KMS-11 (cell line): ENCODE measurements around the gene ADIPOR2.

Experiments used
- H2AFZ ChIP-seq: fragments of 200-600 bp; sonication (generic); 2 replicates; pipeline ENCODE4 v1.6.1; 2016; ENCODE audit warnings: antibody characterized with exemption, mixed run types, low read depth
- H3K27ac ChIP-seq: fragments of 200-600 bp; sonication (generic); 2 replicates; pipeline ENCODE4 v1.6.1; 2016; ENCODE audit warnings: mild to moderate bottlenecking, mixed run types
- H3K27me3 ChIP-seq: fragments of 200-600 bp; sonication (generic); 2 replicates; pipeline ENCODE4 v1.6.1; 2017; ENCODE audit warnings: mild to moderate bottlenecking, low read depth, mixed run types, moderate library complexity; ENCODE audit not compliant: insufficient read depth
- H3K36me3 ChIP-seq: fragments of 200-600 bp; sonication (generic); 2 replicates; pipeline ENCODE4 v1.6.1; 2017; ENCODE audit warnings: mild to moderate bottlenecking, mixed run types; ENCODE audit not compliant: insufficient read depth
- H3K4me1 ChIP-seq: fragments of 200-600 bp; sonication (generic); 2 replicates; pipeline ENCODE4 v1.6.1; 2016; ENCODE audit warnings: mild to moderate bottlenecking, low read depth, mixed run types; ENCODE audit not compliant: poor library complexity, severe bottlenecking
- H3K4me2 ChIP-seq: fragments of 200-600 bp; sonication (generic); 2 replicates; pipeline ENCODE4 v1.7.0; 2016; ENCODE audit warnings: mild to moderate bottlenecking, mixed run types
- H3K4me3 ChIP-seq: fragments of 200-600 bp; sonication (generic); IDR thresholded peaks from 2 replicates; pipeline ENCODE4 v1.6.1; 2017; ENCODE audit warnings: low read depth, low read length, mixed read lengths; ENCODE audit not compliant: insufficient read depth
- H3K79me2 ChIP-seq: fragments of 200-600 bp; sonication (generic); 2 replicates; pipeline ENCODE4 v1.6.1; 2016; ENCODE audit warnings: low read depth, mixed run types; ENCODE audit not compliant: insufficient read depth
- H3K9ac ChIP-seq: fragments of 200-600 bp; sonication (generic); 2 replicates; pipeline ENCODE4 v1.6.1; 2016; ENCODE audit warnings: mild to moderate bottlenecking, mixed run types
- H4K20me1 ChIP-seq: fragments of 200-600 bp; sonication (generic); 2 replicates; pipeline ENCODE4 v1.6.1; 2016; ENCODE audit warnings: mild to moderate bottlenecking, mixed run types; ENCODE audit not compliant: insufficient read depth
- CTCF ChIP-seq: fragments of 200-600 bp; sonication (generic); conservative IDR thresholded peaks from 2 replicates; pipeline ENCODE4 v1.6.1; 2017; ENCODE audit warnings: low read depth, mild to moderate bottlenecking, antibody characterized with exemption, low read length, moderate library complexity, mixed read lengths

ADIPOR2 gene

GRCh38 chr12:1777798-1778197 lies 86.9 kb downstream of the ADIPOR2 start:
- H3K27ac ChIP-seq = no peak overlapping the region
- H3K4me1 ChIP-seq = no peaks in the 10 kb centered on the region
- no peaks in the 10 kb centered on the region for H3K79me2 ChIP-seq
- H2AFZ ChIP-seq = no peak overlapping the region
- H4K20me1 ChIP-seq = no peaks in the 10 kb centered on the region
- no peak overlapping the region for H3K4me2 ChIP-seq
- no peaks in the 10 kb centered on the region for H3K27me3 ChIP-seq
- no peak overlapping the region for H3K9ac ChIP-seq
- H3K4me3 ChIP-seq = no peak overlapping the region
- TF ChIP-seq CTCF = no peak
- H3K36me3 ChIP-seq = no peaks in the 10 kb centered on the region

- Histone ChIP-seq H3K4me2 (no peak overlapping the region), H3K27me3 (no peaks in the 10 kb centered on the region), H3K9ac (no peak overlapping the region), H3K79me2 (no peaks in the 10 kb centered on the region), H2AFZ (no peak overlapping the region), H3K4me3 (no peak overlapping the region), H3K27ac (no peak overlapping the region), H4K20me1 (no peaks in the 10 kb centered on the region), H3K4me1 (no peaks in the 10 kb centered on the region), H3K36me3 (no peaks in the 10 kb centered on the region)
- no peak for TF ChIP-seq CTCF
These were observed 88.0 kb downstream of the ADIPOR2 start for GRCh38 chr12:1778911-1779310.

- no peak overlapping the region for H3K4me2 ChIP-seq
These were observed 88.9 kb downstream of the ADIPOR2 start for GRCh38 chr12:1779783-1780182.

GRCh38 chr12:1781772-1782171 lies 90.9 kb downstream of the ADIPOR2 start:
- Histone ChIP-seq H4K20me1 (no peaks in the 10 kb centered on the region), H2AFZ (no peak overlapping the region), H3K9ac (no peak overlapping the region), H3K27ac (no peak overlapping the region), H3K27me3 (no peaks in the 10 kb centered on the region), H3K4me2 (no peak overlapping the region), H3K4me3 (no peak overlapping the region), H3K36me3 (no peaks in the 10 kb centered on the region), H3K4me1 (peaks cover 16% of the 10 kb centered on the region), H3K79me2 (no peaks in the 10 kb centered on the region)
- TF ChIP-seq CTCF = no peak

More at GRCh38 chr12:1779783-1780182, 88.9 kb downstream of the ADIPOR2 start:
- no peaks in the 10 kb centered on the region for H3K79me2 ChIP-seq
- H2AFZ ChIP-seq = no peak overlapping the region
- H3K36me3 ChIP-seq = no peaks in the 10 kb centered on the region
- no peak overlapping the region for H3K9ac ChIP-seq
- H3K27ac ChIP-seq = no peak overlapping the region
- no peaks in the 10 kb centered on the region for H4K20me1 ChIP-seq
- H3K27me3 ChIP-seq = no peaks in the 10 kb centered on the region
- peaks cover 4% of the 10 kb centered on the region for H3K4me1 ChIP-seq
- TF ChIP-seq CTCF = no peak
- no peak overlapping the region for H3K4me3 ChIP-seq
